Omental fat pad (tissue), 4 donors: ENCODE data around the gene CCR8. TPM values are rescaled to one million over a fixed set of nuclear protein-coding genes. Genes with fewer than 3 reads are reported as not detected.

Source experiments
- ATAC-seq: fragments of 150-250 bp; one replicate; pipeline ENCODE4 v1.9.1; 2016; ENCODE audit warnings: mild to moderate bottlenecking, moderate library complexity; ENCODE audit not compliant: low FRiP score
- DNase-seq: peaks from one replicate; pipeline ENCODE4 v3.0.0-alpha.2; 2019; ENCODE audit warnings: low spot score
- CTCF ChIP-seq, 3 donors: fragments of 450-650 bp; IDR thresholded peaks; one replicate each; pipeline ENCODE4 v1.5.1; 2016 to 2017; ENCODE audit warnings: antibody characterized with exemption in 3 of 3, mild to moderate bottlenecking in 3 of 3, moderate library complexity in 2 of 3
- total RNA-seq, 4 donors: library from RNA; depleted of rRNA; stranded (reverse); fragments of >200 nt; gene quantifications; one replicate each; pipeline ENCODE4 v1.1.0, GENCODE V29; 2016

The CCR8 gene
- total RNA-seq, 4 donors from 2014 or later: not detected

GRCh38 chr3:39334205-39334604 is 4.7 kb downstream of the CCR8 start:
- DNase-seq (no peak), ATAC-seq (no peak)
- TF ChIP-seq CTCF (IDR thresholded peaks at IDR 0.05): no peak

- TF ChIP-seq CTCF (IDR thresholded peaks at IDR 0.05): no peak
- no peak for DNase-seq
- ATAC-seq: no peak
These were observed 8.7 kb downstream of the CCR8 start for GRCh38 chr3:39338201-39338600.

- ATAC-seq (no peak), DNase-seq (no peak)
- no peak for TF ChIP-seq CTCF (IDR thresholded peaks at IDR 0.05)
These were observed 9.6 kb downstream of the CCR8 start for GRCh38 chr3:39339086-39339485.

- no peak for TF ChIP-seq CTCF (IDR thresholded peaks at IDR 0.05)
These were observed 13.7 kb downstream of the CCR8 start for GRCh38 chr3:39343076-39343717.

GRCh38 chr3:39343760-39344159 is 14.3 kb downstream of the CCR8 start:
- no peak for DNase-seq
- no peak for ATAC-seq
- TF ChIP-seq CTCF (IDR thresholded peaks at IDR 0.05): no peak

More at GRCh38 chr3:39343076-39343717, 13.7 kb downstream of the CCR8 start:
- DNase-seq (no peak), ATAC-seq (no peak)

- no peak for DNase-seq
- TF ChIP-seq CTCF (IDR thresholded peaks at IDR 0.05): no peak
These were observed 15.3 kb downstream of the CCR8 start for GRCh38 chr3:39344746-39345344.

More at GRCh38 chr3:39344746-39345344, 15.3 kb downstream of the CCR8 start:
- no peak for ATAC-seq
